ENCODE results near the gene UBE2J1.

The UBE2J1 gene

GRCh38 chr6:89360415-89360999, 8.0 kb upstream of the UBE2J1 start:
- TF ChIP-seq ZFP3 (CRISPR knock-in tag; IDR thresholded peaks at IDR 0.05) (no peak), ZC3H10 (CRISPR knock-in tag; IDR thresholded peaks at IDR 0.05) (no peak), TOX (CRISPR knock-in tag; IDR thresholded peaks at IDR 0.05; ENCODE audit: borderline replicate concordance) (no peak), ZFP30 (CRISPR knock-in tag; IDR thresholded peaks at IDR 0.05) (no peak), BACH2 (CRISPR knock-in tag; IDR thresholded peaks at IDR 0.05; ENCODE audit: borderline replicate concordance) (no peak), ESRRG (CRISPR knock-in tag; IDR thresholded peaks at IDR 0.05) (no peak), RARB (CRISPR knock-in tag; IDR thresholded peaks at IDR 0.05) (no peak), OSR1 (CRISPR knock-in tag; IDR thresholded peaks at IDR 0.05) (no peak), ARNTL (CRISPR knock-in tag; IDR thresholded peaks at IDR 0.05; ENCODE audit: borderline replicate concordance, low read depth) (no peak), SNAI2 (CRISPR knock-in tag; IDR thresholded peaks at IDR 0.05) (no peak), POU6F1 (CRISPR knock-in tag; IDR thresholded peaks at IDR 0.05; ENCODE audit: borderline replicate concordance, low read depth) (no peak), ZNF70 (CRISPR knock-in tag; IDR thresholded peaks at IDR 0.05) (no peak)
- ATAC-seq: no peak; the same call in 2 of the 3 replicates

- no peak for ATAC-seq
- TF ChIP-seq ZNF8 (CRISPR knock-in tag; IDR thresholded peaks at IDR 0.05) (no peak), SNAI2 (CRISPR knock-in tag; IDR thresholded peaks at IDR 0.05) (no peak), POU6F1 (CRISPR knock-in tag; IDR thresholded peaks at IDR 0.05; ENCODE audit: borderline replicate concordance, low read depth) (no peak), CSRNP3 (CRISPR knock-in tag; IDR thresholded peaks at IDR 0.05) (no peak), PPARA (CRISPR knock-in tag; IDR thresholded peaks at IDR 0.05; ENCODE audit: borderline replicate concordance) (no peak), BACH2 (CRISPR knock-in tag; IDR thresholded peaks at IDR 0.05; ENCODE audit: borderline replicate concordance) (no peak), RARB (CRISPR knock-in tag; IDR thresholded peaks at IDR 0.05) (no peak), ZFP30 (CRISPR knock-in tag; IDR thresholded peaks at IDR 0.05) (no peak), ESRRG (CRISPR knock-in tag; IDR thresholded peaks at IDR 0.05) (no peak), ZNF70 (CRISPR knock-in tag; IDR thresholded peaks at IDR 0.05) (no peak), TCF4 (CRISPR knock-in tag; IDR thresholded peaks at IDR 0.05; ENCODE audit: borderline replicate concordance) (no peak), PATZ1 (CRISPR knock-in tag; IDR thresholded peaks at IDR 0.05; ENCODE audit: borderline replicate concordance) (no peak), GLIS3 (CRISPR knock-in tag; IDR thresholded peaks at IDR 0.05) (no peak)
Measured at GRCh38 chr6:89359561-89359960, 7.0 kb upstream of the UBE2J1 start.

- no peak for ATAC-seq
- TF ChIP-seq RARB (CRISPR knock-in tag; IDR thresholded peaks at IDR 0.05) (no peak), ESRRG (CRISPR knock-in tag; IDR thresholded peaks at IDR 0.05) (no peak), PPARA (CRISPR knock-in tag; IDR thresholded peaks at IDR 0.05; ENCODE audit: borderline replicate concordance) (no peak), ZFP3 (CRISPR knock-in tag; IDR thresholded peaks at IDR 0.05) (no peak), ZNF8 (CRISPR knock-in tag; IDR thresholded peaks at IDR 0.05) (no peak), SNAI2 (CRISPR knock-in tag; IDR thresholded peaks at IDR 0.05) (no peak), BACH2 (CRISPR knock-in tag; IDR thresholded peaks at IDR 0.05; ENCODE audit: borderline replicate concordance) (no peak), ZFP30 (CRISPR knock-in tag; IDR thresholded peaks at IDR 0.05) (no peak), ZNF565 (CRISPR knock-in tag; conservative IDR thresholded peaks at IDR 0.05; ENCODE audit: low read depth) (no peak), ARNTL (CRISPR knock-in tag; IDR thresholded peaks at IDR 0.05; ENCODE audit: borderline replicate concordance, low read depth) (no peak), ZNF70 (CRISPR knock-in tag; IDR thresholded peaks at IDR 0.05) (no peak), ISL1 (CRISPR knock-in tag; IDR thresholded peaks at IDR 0.05) (no peak), CSDC2 (CRISPR knock-in tag; IDR thresholded peaks at IDR 0.05) (no peak), CREB5 (CRISPR knock-in tag; IDR thresholded peaks at IDR 0.05; ENCODE audit: low read depth) (no peak)
Measured at GRCh38 chr6:89357390-89357789, 4.9 kb upstream of the UBE2J1 start.

Measured in SK-N-SH treated with all-trans-retinoic acid at 6 μM for 48 hours (cell line).